HG02870 (cell line): ENCODE measurements around the gene UCK2.
A peak's percentile ranks its signal among the peaks of the same experiment; 100 is the strongest.

ENCODE experiments used
- ATAC-seq: cut with Tn5 transposase; IDR thresholded peaks from one replicate; pipeline ENCODE4 v1.9.1; 2021; ENCODE audit warnings: mild to moderate bottlenecking, moderate library complexity; ENCODE audit not compliant: unreplicated experiment

The UCK2 gene

DNA sequence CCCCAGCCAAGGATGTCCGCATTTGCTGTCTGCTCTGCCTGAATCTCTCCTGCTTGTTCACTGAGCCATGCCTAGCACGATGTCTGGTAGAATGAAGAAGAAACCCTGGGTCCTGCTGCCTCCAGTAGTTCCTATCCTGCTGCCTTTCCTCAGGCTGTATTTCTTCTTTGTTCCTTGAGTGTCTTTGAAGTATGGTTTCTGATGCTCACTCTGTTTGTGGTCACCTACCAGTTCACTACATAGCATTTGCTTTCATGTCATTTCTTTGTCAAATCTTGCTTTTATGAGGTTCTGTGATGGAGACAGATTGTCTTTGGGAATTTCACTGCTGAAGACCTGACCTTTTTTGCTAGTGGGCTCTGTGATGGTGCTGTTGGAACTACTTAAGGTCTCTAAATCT, 5.9 kb downstream of the UCK2 start:
- no peak for ATAC-seq

DNA sequence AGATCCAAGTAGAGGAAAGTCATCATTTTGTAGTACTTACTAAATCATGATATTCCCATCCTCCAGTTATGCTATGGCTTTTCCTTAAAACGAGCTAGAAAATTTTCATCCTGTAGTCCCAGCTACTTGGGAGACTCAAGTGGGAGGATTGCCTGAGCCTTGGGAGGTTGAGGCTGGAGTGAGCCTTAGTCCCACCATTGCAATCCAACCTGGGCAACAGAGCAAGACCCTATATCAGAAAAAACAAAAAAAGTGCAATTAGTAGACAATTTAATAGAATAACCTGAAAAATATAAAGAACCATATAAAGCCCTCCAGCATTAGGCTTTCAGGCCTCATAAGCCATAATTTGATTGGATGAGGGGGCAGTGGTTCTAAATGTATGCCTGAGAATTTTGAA, 6.8 kb downstream of the UCK2 start:
- ATAC-seq = no peak

- ATAC-seq = no peak
These were observed 7.5 kb downstream of the UCK2 start for GRCh38 chr1:165834881-165835280.

- ATAC-seq = no peak
These were observed 9.5 kb downstream of the UCK2 start for GRCh38 chr1:165836664-165837482.

- ATAC-seq = no peak
These were observed 10.5 kb downstream of the UCK2 start for GRCh38 chr1:165837838-165838364.

DNA sequence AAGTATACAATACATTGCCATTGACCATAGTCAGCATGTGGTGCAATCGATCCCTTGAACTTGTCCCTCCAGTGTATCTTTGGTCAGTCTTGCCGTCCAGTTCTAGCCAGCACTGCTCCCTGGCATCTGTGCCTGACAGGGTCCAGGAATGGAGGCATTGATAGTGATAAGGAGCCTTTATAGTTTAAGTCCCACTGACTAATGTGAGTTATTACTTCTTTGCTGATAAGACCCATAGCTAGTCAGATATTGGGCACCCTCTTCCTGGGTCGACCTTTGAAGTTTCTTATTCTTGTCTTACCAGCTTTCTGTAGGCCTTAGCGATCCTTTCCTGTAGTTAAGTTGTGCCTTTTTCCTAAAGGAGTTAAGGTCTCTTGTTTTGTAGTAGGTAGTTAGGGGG, 13.0 kb downstream of the UCK2 start:
- ATAC-seq = no peak

DNA sequence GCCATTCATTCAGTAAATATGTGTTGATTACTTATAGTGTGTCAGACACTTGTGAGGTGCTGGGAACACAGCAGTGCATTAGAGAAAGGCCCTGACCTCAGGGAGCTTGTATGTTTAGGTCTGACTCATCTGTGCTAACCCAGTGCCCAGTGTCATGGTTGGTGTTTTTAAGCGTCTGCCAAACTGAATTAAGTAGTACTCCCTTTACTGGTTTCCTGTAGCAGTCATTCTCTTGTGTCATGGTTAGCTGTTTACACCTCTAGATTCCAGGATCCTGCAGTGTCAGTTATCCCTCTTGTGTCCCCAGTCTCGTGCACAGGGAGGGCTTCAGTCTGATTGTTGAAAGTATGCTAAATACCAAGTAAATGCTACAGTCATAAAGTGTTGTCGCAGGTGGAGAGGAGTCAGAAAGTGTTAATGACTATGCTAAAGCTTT, 14.2 kb downstream of the UCK2 start:
- peak; percentile 34 for ATAC-seq

- no peak for ATAC-seq
These were observed 14.7 kb downstream of the UCK2 start for GRCh38 chr1:165842023-165842670.

DNA sequence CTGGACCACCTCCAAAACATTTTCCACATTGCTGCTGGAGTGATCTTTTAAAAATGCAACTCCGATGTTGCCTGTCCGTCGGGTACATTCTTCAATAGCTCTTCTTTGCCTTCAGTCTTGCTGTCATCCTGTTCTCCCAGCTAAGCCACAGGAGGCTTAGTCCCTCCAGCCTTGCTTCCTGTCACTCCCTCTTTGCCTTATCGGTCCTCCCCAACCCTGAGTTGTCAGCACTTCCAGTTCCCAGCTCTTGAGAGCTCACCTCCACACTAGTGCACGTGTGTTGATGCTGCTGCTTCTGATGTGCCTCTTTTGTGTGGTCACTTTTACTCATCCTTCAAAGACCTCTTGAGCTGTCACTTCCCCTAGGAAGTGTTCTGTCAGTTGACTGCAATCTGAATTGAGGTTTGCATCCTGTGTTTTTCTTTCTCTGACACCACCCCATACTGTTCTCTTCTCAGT, 15.3 kb downstream of the UCK2 start:
- peak; percentile 56 for ATAC-seq

DNA sequence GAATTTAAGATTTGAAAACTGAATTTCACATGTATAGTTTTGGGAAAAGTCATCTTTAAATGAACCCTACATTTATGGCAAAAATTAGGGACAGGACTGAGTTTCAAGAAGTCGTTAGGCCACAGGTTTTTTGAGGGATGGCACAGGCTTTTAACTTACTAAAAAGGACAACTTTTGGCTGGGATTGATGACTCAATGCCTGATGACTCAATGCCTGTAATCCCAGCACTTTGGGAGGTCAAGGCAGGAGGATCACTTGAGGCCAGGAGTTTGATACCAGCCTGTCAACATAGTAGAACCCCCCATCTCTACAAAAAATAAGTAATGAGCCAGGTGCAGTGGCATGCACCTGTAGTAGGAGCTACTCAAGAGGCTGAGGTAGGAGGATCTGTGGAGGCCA, 15.9 kb downstream of the UCK2 start:
- no peak for ATAC-seq

DNA sequence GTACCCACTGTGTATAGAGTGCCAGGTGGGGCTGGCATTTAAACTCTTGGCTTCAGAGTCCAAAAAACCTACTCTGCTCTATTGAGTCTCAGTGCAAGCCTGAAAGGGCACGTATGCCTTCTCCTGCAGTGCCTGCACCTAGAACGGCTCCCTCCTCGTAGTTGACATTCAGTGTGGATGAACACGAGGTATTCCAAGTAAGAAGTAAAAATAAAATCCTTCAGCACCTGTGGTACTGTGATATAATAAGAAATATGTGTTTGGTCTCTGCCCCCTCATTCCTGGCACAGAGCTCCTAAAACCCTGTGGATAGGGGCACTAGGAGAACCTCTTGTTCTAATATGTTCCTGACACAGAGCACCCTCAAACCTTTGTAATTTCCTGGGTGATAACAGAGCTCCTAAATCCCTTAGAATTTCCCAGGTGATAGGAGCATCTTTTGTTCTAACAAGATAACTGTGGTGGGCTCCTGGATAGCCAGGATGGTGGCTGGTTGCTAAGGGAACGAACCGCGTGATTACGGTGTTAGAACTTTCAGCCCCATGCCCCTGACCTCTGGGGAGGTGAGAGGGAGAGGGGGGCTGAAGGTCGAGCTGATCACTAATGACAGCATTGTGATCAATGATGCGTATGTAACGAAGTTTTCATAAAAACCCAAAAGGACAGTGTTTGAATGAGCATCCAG, 16.8 kb downstream of the UCK2 start:
- ATAC-seq = no peak

- no peak for ATAC-seq
These were observed 17.5 kb downstream of the UCK2 start for GRCh38 chr1:165844933-165845332.

- no peak for ATAC-seq
These were observed 18.2 kb downstream of the UCK2 start for GRCh38 chr1:165845569-165845968.

GRCh38 chr1:165845992-165846748, 18.8 kb downstream of the UCK2 start:
- ATAC-seq = peak; percentile 38

GRCh38 chr1:165847486-165847885, 20.1 kb downstream of the UCK2 start:
- no peak for ATAC-seq

GRCh38 chr1:165849353-165850133, 22.1 kb downstream of the UCK2 start:
- no peak for ATAC-seq

DNA sequence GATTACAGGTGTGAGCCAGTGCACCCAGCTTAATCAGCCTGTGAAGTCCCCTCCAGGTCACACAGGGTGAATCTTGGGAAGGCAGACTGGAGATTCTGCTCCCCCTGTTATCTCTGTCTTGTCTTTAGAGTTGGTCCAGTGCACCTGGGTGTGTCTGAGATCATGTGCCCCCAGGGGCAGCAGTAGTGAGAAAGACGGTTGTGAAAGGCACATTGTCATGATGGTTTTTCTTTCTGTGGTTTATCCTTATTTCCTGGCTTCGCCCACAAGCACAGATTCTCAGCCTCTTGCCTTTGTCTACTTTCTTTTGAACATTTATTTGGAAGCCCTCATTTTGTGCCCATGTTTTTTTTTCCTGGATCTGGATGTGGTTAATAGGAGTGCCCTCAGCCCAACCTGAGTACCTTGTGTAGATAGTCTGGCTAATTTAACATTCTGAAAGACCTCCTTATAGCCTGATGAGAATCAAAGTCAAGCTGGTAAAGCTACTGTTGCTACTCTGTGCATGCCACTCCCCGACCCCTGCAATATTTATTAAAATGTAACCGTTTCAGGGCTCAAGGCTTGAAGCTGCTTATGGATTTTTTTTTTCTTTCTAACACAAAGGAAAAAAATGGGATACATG, 23.7 kb downstream of the UCK2 start:
- no peak for ATAC-seq

- ATAC-seq = no peak
These were observed 25.5 kb downstream of the UCK2 start for GRCh38 chr1:165852871-165853270.

- ATAC-seq = no peak
These were observed 26.2 kb downstream of the UCK2 start for GRCh38 chr1:165853528-165854075.
